ENCODE measurements around the gene SFXN5.

SFXN5 gene

DNA sequence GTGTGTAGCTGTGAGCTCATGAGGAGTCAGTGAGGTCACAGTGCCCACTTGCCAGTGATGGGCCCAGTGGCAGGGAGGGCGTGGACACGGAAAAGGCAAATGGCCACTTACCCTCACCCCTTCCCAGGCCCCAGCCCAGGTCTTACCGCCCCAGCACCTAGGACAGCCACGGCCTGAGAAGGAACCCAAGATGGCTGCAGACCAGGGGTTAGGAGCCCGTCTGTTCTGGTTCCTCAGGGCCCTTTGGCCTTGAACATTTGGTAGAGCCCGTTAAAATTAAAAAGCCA lies 80.1 kb downstream of the SFXN5 start:
- no peak for DNase-seq

DNA sequence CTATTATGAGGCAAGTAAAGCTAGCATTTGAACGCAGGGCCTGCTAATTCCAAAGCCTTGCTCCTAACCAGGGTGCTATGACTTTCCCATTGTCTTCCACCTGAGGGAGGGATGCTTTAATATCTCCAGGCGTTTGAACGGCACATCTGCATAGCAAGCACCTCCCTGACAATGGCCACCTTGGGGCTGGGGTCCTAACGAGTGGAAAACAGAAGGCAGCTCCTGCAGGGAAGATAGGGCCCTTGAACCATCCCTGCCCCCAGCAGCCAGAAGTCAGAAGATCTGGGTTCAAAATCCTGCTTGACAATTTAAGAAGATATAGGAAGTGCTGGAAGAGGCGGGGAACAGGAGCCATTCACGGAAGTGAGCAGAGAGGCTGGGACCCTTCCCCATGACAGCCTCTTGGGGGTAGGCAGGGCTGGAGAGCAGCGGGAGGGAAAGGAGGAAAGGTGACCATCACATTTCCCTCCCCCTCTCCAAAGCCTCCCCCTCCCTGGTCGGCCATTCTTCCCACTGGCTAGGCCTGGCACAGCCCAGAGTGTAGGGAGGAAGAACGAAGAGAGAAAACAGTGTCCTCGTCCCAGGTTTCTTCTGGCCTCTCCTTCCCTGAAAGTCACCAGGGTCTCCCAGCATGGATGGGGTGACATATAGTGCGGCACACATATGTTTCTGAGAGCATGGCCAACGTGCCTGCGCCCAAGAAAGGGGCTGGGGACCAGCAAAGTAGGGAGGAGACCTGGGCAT lies 80.6 kb downstream of the SFXN5 start:
- DNase-seq = no peak

DNA sequence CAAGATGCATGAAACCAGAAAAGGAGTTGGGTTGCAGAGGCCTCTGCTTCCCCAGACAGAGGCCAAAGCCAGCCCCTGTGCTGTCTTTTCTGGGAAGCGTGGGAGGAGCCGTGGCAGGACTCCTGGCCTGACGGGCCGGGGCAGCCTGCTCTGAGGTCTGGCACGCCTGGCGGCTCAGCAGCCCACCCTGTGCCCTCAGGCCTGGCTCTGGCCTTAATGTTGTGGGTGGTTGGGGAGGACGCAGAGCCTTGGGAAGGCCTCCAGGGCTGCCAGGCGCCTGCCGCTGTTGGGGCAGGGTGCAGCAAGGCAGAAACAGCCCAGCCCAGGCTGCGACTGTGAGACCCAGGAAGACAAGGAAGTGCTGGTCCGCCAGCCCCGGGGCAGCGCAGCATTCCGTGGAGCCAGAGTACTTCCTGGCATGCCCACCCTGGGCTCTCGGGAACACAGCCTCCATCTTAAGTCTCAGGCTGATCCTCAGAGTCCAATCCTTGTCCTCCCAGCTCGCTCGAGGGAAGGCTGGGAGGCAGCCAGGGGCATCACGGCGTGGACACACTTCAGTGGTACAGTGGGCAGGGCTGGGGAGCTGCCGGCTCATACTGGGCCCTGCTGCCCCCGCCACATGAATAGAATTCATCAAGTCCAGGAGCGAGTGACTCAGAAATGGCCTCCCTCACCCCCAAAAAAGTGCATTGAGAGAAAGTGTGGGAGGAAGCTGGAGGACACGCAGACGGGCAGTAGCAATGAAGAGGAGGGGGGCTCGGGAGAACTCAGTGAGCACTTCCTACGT lies 81.5 kb downstream of the SFXN5 start:
- DNase-seq = no peak

DNA sequence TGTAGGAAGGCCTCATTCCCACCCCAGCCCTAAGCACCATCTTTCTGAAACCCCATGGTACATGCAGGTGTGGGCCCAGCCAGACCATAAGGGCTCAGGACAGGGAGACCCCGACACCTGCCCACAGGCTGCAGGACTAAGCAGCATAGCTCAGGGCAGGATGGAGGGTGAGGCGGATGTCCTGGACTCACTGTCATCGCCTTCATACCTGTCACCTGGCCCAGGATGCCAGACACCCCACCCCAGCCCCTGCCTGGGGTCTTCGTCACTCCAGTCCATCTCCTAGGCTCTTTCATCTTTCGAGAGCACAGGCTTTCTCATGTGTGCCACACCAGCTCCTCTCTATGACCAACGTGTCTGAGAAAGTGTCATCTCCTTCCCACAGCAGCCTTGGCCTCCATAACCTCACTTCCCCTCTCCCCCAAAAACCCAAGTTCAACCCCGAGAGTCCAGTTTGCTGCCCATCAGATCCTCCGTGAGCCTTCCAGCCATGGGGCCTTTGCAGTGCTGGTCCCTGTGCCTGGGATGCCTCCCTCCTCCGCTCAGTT lies 82.7 kb downstream of the SFXN5 start:
- no peak for DNase-seq

- no peak for DNase-seq
Measured at GRCh38 chr2:72988041-72988440, 83.5 kb downstream of the SFXN5 start.

- no peak for DNase-seq
Measured at GRCh38 chr2:72985891-72986683, 85.4 kb downstream of the SFXN5 start.

DNA sequence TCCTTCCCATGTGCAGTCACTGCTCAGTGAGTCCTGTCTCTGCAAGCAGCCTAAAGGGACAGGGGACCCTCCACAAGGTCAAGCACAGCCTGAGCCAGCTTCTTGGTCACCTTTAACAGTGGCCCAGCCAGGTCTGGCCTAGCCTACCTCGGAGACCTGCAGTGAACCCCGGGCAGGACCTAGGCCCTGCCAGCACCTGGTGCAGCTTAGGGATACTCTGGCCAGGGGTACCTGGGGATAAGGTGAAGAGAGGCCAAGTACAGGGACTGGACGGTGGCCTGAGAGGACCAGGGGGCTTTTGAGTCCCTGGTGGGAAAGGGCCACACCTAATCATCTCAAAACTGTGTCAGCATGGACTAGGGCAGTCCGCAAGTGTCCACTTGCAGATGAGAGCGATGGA lies 86.4 kb downstream of the SFXN5 start:
- no peak for DNase-seq

DNA sequence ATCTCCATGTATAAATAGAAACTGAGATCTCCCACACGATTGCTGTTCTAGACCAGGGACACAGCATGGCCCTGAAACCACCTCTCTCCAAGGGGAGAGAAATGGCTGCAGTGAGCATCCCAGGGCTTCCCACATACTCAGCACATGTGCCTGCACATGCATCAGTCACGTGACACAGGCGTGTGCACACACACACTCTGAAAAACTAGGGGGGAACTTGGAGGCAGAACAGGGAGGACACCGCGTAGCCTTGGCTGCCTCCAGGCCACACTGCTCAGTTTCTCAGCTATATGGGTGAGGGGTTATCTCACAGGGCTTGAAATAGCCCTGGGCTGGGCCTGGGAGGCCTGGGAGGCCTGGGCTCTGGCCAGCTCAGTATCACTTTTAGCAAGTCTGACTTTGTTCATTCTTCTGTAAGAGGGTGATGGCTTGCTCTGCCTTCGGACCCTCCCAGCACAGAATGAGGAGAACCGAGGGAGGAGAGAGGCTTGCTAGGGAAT lies 87.3 kb downstream of the SFXN5 start:
- no peak for DNase-seq

GRCh38 chr2:72983500-72984161 lies 87.9 kb downstream of the SFXN5 start:
- DNase-seq = no peak

- no peak for DNase-seq
Measured at GRCh38 chr2:72982781-72983499, 88.6 kb downstream of the SFXN5 start.

- no peak for DNase-seq
Measured at GRCh38 chr2:72982219-72982618, 89.3 kb downstream of the SFXN5 start.

- no peak for DNase-seq
Measured at GRCh38 chr2:72981536-72981935, 90.0 kb downstream of the SFXN5 start.

DNA sequence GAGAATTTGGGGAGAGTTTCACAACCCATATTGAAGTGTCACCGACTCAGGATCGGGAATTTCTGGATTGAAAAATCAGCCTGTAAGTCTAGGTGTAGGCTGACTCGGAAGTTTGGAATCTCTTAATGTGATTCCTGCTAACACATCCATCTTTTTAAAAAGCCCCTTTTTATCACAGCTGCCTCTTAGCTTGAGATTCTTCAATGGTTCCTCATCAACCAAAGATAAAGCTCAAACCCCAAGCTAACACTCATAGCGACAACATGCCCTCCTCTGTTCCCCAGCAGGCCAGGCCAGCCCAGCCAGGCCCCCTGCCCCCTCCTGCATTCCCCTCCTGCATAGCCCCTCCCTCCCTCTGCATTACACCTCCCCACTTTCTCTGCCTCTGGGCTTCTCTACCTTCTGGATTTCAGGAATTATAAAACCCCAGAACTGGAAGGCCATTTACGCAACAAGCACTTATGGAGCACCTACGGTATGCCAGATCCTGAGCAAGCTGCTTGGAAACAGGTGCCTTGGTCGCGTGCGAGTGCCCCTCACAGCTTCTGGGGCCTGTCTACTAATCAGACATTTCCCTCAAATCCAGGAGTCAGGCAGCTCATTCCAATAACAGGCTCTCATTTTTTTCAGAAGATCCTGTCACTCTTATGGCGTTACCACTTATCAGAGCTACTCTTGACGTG lies 90.8 kb downstream of the SFXN5 start:
- DNase-seq = no peak

GRCh38 chr2:72979896-72980295 lies 91.6 kb downstream of the SFXN5 start:
- no peak for DNase-seq

DNA sequence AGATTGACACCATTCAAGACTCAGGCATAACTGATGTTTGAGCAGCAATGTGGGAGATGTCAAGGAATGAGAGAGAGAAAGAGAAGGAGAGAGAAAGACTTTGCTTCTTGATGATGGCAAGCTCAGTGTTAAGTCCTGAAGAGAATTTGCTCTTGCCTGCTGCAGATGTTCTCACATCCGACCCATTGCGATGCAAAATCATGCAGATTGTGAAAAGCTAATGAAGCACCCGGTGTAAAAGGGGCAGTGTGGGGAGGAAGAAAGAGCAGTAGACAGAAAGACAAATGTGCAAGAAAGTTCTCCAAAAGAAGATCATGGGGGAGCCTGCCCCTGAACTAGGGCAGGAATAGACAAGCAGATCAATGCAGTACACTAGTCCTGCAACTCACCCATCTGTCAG lies 96.5 kb downstream of the SFXN5 start:
- DNase-seq = no peak

GRCh38 chr2:72974436-72974754 lies 97.1 kb downstream of the SFXN5 start:
- DNase-seq = no peak

- DNase-seq = peak; percentile 3
Measured at GRCh38 chr2:72973566-72974435, 97.7 kb downstream of the SFXN5 start.

GRCh38 chr2:72973137-72973535 lies 98.4 kb downstream of the SFXN5 start:
- DNase-seq = no peak

DNA sequence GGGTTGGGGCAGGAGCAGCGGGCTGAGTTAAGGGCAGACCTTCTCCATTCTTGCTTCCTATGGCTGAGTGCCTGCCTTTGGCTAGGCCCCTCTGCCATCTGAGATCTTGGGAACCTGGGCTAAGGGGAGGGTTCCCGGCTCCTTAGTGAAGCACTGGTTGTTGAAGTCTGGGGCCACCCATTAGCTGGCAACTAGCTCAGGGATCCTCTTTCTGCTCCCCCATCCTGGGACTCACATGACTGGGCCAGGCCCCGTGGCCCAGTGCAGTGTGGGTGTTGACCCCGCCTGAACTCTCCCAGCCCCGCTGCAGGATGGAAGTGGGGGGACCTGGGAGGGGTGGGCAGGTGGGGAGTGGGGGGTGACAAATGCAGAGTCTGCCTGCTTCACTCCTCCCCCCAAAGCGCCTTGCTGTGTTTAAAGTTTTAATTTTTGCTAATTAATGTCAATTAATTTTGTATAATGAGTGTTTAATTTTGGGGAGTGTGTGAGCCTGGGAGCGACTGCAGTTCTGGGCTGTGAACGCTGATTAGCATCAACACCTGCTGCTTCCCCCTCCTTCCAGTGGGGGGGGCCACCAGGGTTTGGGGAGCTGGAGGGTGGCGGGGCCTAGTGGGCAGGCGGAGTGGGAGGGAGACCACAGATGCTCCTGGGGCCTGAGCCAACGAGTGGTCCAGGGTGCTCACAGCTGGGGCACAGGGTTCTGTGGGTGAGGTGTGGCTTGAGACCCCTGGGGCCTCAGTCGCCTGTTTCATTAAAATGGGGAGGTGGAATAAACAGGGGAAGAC lies 99.0 kb downstream of the SFXN5 start:
- no peak for DNase-seq

GRCh38 chr2:72971036-72971435 lies 100.5 kb downstream of the SFXN5 start:
- DNase-seq = no peak

Data from amniotic stem cell (primary cell).